Metanephros (tissue), 2 donors: ENCODE results near the gene RBM46. TPM values are rescaled to one million over a fixed set of nuclear protein-coding genes. Genes with fewer than 3 reads are reported as not detected.

Experiments
- small RNA-seq: library from RNA; depleted of rRNA; stranded (forward); fragments of <200 nt; gene quantifications from one replicate; pipeline ENCODE3, GENCODE V24; 2014; ENCODE audit warnings: low replicate concordance
- total RNA-seq: library from RNA; depleted of rRNA; stranded (reverse); fragments of >200 nt; gene quantifications from one replicate; pipeline ENCODE4 v1.2.3, GENCODE V29; 2014

RBM46 gene, protein sequence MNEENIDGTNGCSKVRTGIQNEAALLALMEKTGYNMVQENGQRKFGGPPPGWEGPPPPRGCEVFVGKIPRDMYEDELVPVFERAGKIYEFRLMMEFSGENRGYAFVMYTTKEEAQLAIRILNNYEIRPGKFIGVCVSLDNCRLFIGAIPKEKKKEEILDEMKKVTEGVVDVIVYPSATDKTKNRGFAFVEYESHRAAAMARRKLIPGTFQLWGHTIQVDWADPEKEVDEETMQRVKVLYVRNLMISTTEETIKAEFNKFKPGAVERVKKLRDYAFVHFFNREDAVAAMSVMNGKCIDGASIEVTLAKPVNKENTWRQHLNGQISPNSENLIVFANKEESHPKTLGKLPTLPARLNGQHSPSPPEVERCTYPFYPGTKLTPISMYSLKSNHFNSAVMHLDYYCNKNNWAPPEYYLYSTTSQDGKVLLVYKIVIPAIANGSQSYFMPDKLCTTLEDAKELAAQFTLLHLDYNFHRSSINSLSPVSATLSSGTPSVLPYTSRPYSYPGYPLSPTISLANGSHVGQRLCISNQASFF
- total RNA-seq = not detected

DNA sequence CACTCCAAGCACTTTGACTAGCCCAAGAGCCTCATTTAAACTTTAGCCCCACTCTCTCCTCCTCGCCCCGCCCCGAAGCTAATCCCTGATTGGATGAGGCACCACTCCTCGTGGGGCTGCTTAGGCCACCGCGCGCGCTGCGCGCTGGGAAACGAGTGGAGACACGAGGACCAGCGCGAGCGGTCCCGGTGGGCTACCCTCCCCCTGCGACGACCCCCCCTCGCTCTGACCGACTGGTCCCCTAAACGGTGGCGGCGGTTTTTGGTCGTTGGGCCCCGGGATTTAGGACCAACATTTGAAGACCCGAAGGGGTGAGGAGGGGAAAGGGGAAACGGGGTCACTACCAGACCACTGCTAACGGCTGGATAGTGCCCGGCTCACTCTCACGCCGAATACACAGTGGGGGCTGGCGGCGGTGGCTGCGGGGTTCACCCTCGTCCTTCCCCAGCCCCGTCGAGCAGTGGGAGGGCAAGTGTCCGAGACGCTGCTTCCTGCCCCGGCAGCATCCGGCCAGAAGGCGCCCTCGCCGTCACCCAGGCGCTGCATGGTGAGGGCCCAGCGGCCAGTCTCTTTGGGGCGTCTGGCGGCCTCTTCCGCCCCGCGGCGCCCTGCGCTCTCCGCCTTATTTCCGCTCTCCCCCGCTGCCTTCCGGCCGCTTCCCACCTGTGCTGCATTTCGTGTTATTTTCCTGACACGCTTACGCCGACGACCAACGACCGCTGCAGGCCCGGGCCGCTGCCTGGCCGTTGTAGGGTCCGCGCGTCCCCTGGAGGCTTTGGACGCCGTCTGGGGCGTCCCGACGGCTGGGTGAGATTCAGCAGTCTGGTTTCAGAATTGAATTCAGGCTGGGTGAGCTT is at the start of gene RBM46:
Gene RBM46 (plus strand): TSS at position 147 of the 857 bp plus-strand sequence. CDS start 15,481 bp downstream, outside the sequence.

DNA sequence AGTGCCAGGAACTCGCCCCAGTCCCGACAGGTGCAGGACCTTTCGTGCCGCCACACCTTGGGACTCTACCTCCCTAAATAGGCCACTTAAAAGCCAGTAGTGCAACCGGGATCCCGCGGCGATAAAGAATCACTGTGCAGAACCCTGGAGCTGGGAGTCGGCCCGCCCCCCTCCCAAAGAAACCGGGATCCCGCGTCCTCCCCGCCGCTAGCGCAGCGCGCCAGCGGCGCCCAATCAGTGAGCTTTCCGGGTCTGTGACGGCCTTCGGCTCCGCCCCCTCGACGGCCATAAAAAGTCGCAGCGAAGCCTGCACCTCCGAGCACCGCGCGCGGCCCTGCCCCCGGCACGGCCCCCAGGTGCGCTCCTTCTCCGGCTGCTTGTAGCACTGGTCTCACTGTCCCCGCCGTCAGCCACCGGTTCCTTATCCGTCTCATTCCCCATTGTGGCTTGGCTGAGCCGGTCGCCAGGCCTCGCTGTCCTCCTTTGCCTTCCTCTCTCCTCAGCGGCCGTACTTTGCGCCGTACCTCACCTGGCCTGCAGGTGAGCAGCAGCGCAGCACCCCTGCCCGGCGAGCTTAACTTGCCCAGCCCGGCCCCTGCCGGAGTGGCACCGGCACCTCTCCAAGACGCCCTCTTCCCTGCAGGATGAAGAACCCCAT is 37.3 kb upstream of the RBM46 start, which contains the start of gene LRAT:
Gene LRAT (plus strand): TSS at position 318 of the 658 bp plus-strand sequence. CDS start 327 bp downstream, at position 645.

Small RNAs within 50 kb of the gene (small RNA-seq; reads per million reads assigned to genes)
- not detected for gene RNU2-44P
- gene RNU2-66P = not detected

Other genes starting within 250 kb of the RBM46 start
- gene PLRG1, start 230.9 kb upstream of the RBM46 start, total RNA-seq = 69.7 TPM
- gene FGB, start 218.3 kb upstream of the RBM46 start, total RNA-seq = 5.6 TPM
- gene FGA, start 190.5 kb upstream of the RBM46 start, total RNA-seq = 1.6 TPM
- 1.1 TPM for gene FGG, start 168.6 kb upstream of the RBM46 start, total RNA-seq
- gene LRAT, start 37.3 kb upstream of the RBM46 start, total RNA-seq = 0.58 TPM